ENCODE measurements around the gene CYFIP1.

- TF ChIP-seq SMC3 (IDR thresholded peaks at IDR 0.05) (no peak), REST (IDR thresholded peaks at IDR 0.05) (no peak), CEBPB (IDR thresholded peaks at IDR 0.05) (no peak), CTCF (IDR thresholded peaks at IDR 0.05) (no peak), MAZ (IDR thresholded peaks at IDR 0.05; ENCODE audit: borderline replicate concordance, low read depth, low read length) (no peak), CHD2 (IDR thresholded peaks at IDR 0.05; ENCODE audit: low read length, partially characterized antibody) (no peak), BHLHE40 (IDR thresholded peaks at IDR 0.05; ENCODE audit: low read depth, low read length) (no peak), CHD4 (IDR thresholded peaks at IDR 0.05; ENCODE audit: borderline replicate concordance) (no peak), MAFK (IDR thresholded peaks at IDR 0.05; ENCODE audit: partially characterized antibody) (no peak), POLR2A (IDR thresholded peaks at IDR 0.05; ENCODE audit: low read length) (no peak), EP300 (IDR thresholded peaks at IDR 0.05) (no peak), RFX5 (IDR thresholded peaks at IDR 0.05) (no peak)
Observed at GRCh38 chr15:22915866-22916515, 64.2 kb downstream of the CYFIP1 start.
